Liver (tissue), 9 donors: ENCODE results near the gene P2RX3. TPM values are rescaled to one million over a fixed set of nuclear protein-coding genes. Genes with fewer than 3 reads are reported as not detected.

ENCODE experiments used
- DNase-seq: peaks from one replicate; pipeline ENCODE4 v3.0.0-alpha.2; 2017; ENCODE audit warnings: low spot score
- H3K27ac ChIP-seq, 2 donors: one replicate each; pipeline ENCODE4 v1.7.0; 2013; ENCODE audit warnings: inconsistent platforms in 2 of 2, low read length in 2 of 2, control low read depth in 1 of 2, low read depth in 1 of 2, mild to moderate bottlenecking in 1 of 2
- H3K27me3 ChIP-seq, 4 donors: one replicate each; pipeline versions ENCODE4 v1.6.1 to v1.7.0; 2013; ENCODE audit warnings: low read length in 3 of 4, inconsistent platforms in 1 of 4, mild to moderate bottlenecking in 1 of 4, moderate library complexity in 1 of 4; ENCODE audit not compliant: control insufficient read depth in 4 of 4, insufficient read depth in 4 of 4
- H3K36me3 ChIP-seq, 4 donors: one replicate each; pipeline versions ENCODE4 v1.6.1 to v1.7.0; 2013; ENCODE audit warnings: low read length in 3 of 4, mild to moderate bottlenecking in 3 of 4, low read depth in 1 of 4, moderate library complexity in 1 of 4; ENCODE audit not compliant: control insufficient read depth in 4 of 4, insufficient read depth in 3 of 4
- H3K4me1 ChIP-seq, 4 donors: one replicate each; pipeline versions ENCODE4 v1.6.1 to v1.7.0; 2013; ENCODE audit warnings: low read length in 3 of 4, mild to moderate bottlenecking in 3 of 4, moderate library complexity in 1 of 4; ENCODE audit not compliant: control insufficient read depth in 4 of 4, insufficient read depth in 4 of 4
- H3K4me3 ChIP-seq, 3 donors: one replicate each; pipeline versions ENCODE4 v1.6.1 to v1.7.0; 2013; ENCODE audit warnings: low read length in 3 of 3, control low read depth in 1 of 3, low read depth in 1 of 3, mild to moderate bottlenecking in 1 of 3
- H3K9ac ChIP-seq, 2 donors: one replicate each; pipeline ENCODE4 v1.7.0; 2013; ENCODE audit warnings: low read length in 2 of 2, mild to moderate bottlenecking in 2 of 2, moderate library complexity in 2 of 2, control low read depth in 1 of 2, low read depth in 1 of 2
- H3K9me3 ChIP-seq, 4 donors: one replicate each; pipeline versions ENCODE4 v1.6.1 to v1.7.0; 2013; ENCODE audit warnings: low read length in 3 of 4; ENCODE audit not compliant: control insufficient read depth in 4 of 4
- ATF3 ChIP-seq: IDR thresholded peaks from 2 replicates; pipeline ENCODE4 v1.6.1; 2016; ENCODE audit warnings: antibody characterized with exemption
- CTCF ChIP-seq: fragments of 150-350 bp; IDR thresholded peaks from 2 replicates; pipeline ENCODE4 v1.5.1; 2017; ENCODE audit warnings: improper control_type of control experiment, low read depth, low read length; ENCODE audit not compliant: missing input control
- EGR1 ChIP-seq, 2 donors: IDR thresholded peaks; 2 replicates each; pipeline ENCODE4 v1.6.1; 2016 to 2018; ENCODE audit warnings: antibody characterized with exemption in 2 of 2, low read depth in 2 of 2
- FOXA1 ChIP-seq: IDR thresholded peaks from 2 replicates; pipeline ENCODE4 v1.6.1; 2016; ENCODE audit warnings: antibody characterized with exemption
- FOXA2 ChIP-seq: IDR thresholded peaks from 2 replicates; pipeline ENCODE4 v1.6.1; 2016; ENCODE audit warnings: antibody characterized with exemption
- GABPA ChIP-seq, 2 donors: IDR thresholded peaks in 1 of 2; conservative IDR thresholded peaks in 1 of 2; 2 replicates each; pipeline ENCODE4 v1.6.1; 2016; ENCODE audit warnings: antibody characterized with exemption in 2 of 2, mild to moderate bottlenecking in 1 of 2, moderate library complexity in 1 of 2
- HNF4A ChIP-seq, 2 donors: conservative IDR thresholded peaks; 2 replicates each; pipeline ENCODE4 v1.6.1; 2016; ENCODE audit warnings: antibody characterized with exemption in 2 of 2, mild to moderate bottlenecking in 2 of 2
- HNF4G ChIP-seq: IDR thresholded peaks from 2 replicates; pipeline ENCODE4 v1.6.1; 2016; ENCODE audit warnings: antibody characterized with exemption
- JUND ChIP-seq, 2 donors: IDR thresholded peaks; 2 replicates each; pipeline ENCODE4 v1.6.1; 2016; ENCODE audit warnings: antibody characterized with exemption in 2 of 2
- MAX ChIP-seq: IDR thresholded peaks from 2 replicates; pipeline ENCODE4 v1.6.1; 2016; ENCODE audit warnings: antibody characterized with exemption
- NR2F2 ChIP-seq: IDR thresholded peaks from 2 replicates; pipeline ENCODE4 v1.6.1; 2016; ENCODE audit warnings: antibody characterized with exemption
- RAD21 ChIP-seq, 2 donors: IDR thresholded peaks; 2 replicates each; pipeline ENCODE4 v1.6.1; 2016; ENCODE audit warnings: antibody characterized with exemption in 2 of 2, mild to moderate bottlenecking in 2 of 2
- REST ChIP-seq: IDR thresholded peaks from 2 replicates; pipeline ENCODE4 v1.6.1; 2016; ENCODE audit warnings: antibody characterized with exemption, mild to moderate bottlenecking
- RXRA ChIP-seq, 2 donors: IDR thresholded peaks; 2 replicates each; pipeline ENCODE4 v1.6.1; 2017 to 2018; ENCODE audit warnings: antibody characterized with exemption in 2 of 2, mild to moderate bottlenecking in 1 of 2
- SP1 ChIP-seq: IDR thresholded peaks from 2 replicates; pipeline ENCODE4 v1.6.1; 2018; ENCODE audit warnings: antibody characterized with exemption, mild to moderate bottlenecking
- TAF1 ChIP-seq: conservative IDR thresholded peaks from 2 replicates; pipeline ENCODE4 v1.6.1; 2016; ENCODE audit warnings: antibody characterized with exemption, mild to moderate bottlenecking
- YY1 ChIP-seq: IDR thresholded peaks from 2 replicates; pipeline ENCODE4 v1.6.1; 2016; ENCODE audit warnings: antibody characterized with exemption, mild to moderate bottlenecking
- ZBTB33 ChIP-seq: IDR thresholded peaks from 2 replicates; pipeline ENCODE4 v1.6.1; 2016; ENCODE audit warnings: antibody characterized with exemption
- WGBS: extraction: QIAGEN DNeasy Blood & Tissue Kit; methylation state at CpG from one replicate; pipeline ENCODE4 v1.1.7; 2013; 5-methylcytosine and 5-hydroxymethylcytosine counted together
- polyA plus RNA-seq, 2 donors: library from polyadenylated mRNA; stranded (reverse) in 1 of 2; unstranded in 1 of 2; fragments of 200-250 nt in 1 of 2; fragments of >200 nt in 1 of 2; fragmentation: Nextera tagmentation in 1 of 2; extraction: Ambion mirVana in 1 of 2; gene quantifications; one replicate each; pipeline versions ENCODE4 v1.2.1 to v1.2.3, GENCODE V29; 2013 to 2015
- total RNA-seq, 2 donors: library from RNA; depleted of rRNA; stranded (reverse); fragments of >200 nt; gene quantifications; one replicate each; pipeline ENCODE4 v1.2.3, GENCODE V29; 2014
- donor health status: healthy.
- donor health status: healthy.
- donor health status: healthy.
- donor health status: healthy.
- donor health status: healthy.

P2RX3 gene
- total and polyA plus RNA-seq, 4 donors, result 0.18 to 0.33 (median 0.23) TPM

- Histone ChIP-seq H3K27me3 (no peaks in the 10 kb centered on the region), H3K36me3 (no peaks in the 10 kb centered on the region), H3K27ac (no peak overlapping the region), H3K4me3 (no peak overlapping the region), H3K9ac (no peak overlapping the region), H3K9me3 (no peaks in the 10 kb centered on the region), H3K4me1 (no peaks in the 10 kb centered on the region)
- WGBS, result 85% methylated on average over 5 of the region's 5 CpGs
- no peak for DNase-seq
- TF ChIP-seq GABPA (IDR thresholded peaks at IDR 0.05 in 1 of 2, conservative IDR thresholded peaks at IDR 0.05 in 1 of 2), result no peak
- TF ChIP-seq ATF3, result no peak
- no peak for TF ChIP-seq RXRA (IDR thresholded peaks at IDR 0.05)
- no peak for TF ChIP-seq TAF1
- TF ChIP-seq MAX, result no peak
- TF ChIP-seq RAD21 (IDR thresholded peaks at IDR 0.05), result no peak
- TF ChIP-seq FOXA2, result no peak
- TF ChIP-seq HNF4G, result no peak
- no peak for TF ChIP-seq SP1
- TF ChIP-seq FOXA1, result no peak
- no peak for TF ChIP-seq JUND (IDR thresholded peaks at IDR 0.05)
- TF ChIP-seq YY1, result no peak
- TF ChIP-seq HNF4A (conservative IDR thresholded peaks at IDR 0.05), result no peak
- no peak for TF ChIP-seq EGR1 (IDR thresholded peaks at IDR 0.05; ENCODE audit: low read depth in 2 of 2)
- TF ChIP-seq REST, result no peak
- TF ChIP-seq CTCF, result no peak
- no peak for TF ChIP-seq NR2F2
- TF ChIP-seq ZBTB33, result no peak
Measured at GRCh38 chr11:57368845-57369232, 30.7 kb downstream of the P2RX3 start.
